NCI-H146 treated with DMSO at 0.1 percent for 48 hours (cell line): ENCODE measurements around the gene CSPG4.
A peak's percentile ranks its signal among the peaks of the same experiment; 100 is the strongest.
"Not testable (repeated sequence)": the region's sequence is repeated elsewhere in the genome, so short reads cannot be mapped to it uniquely, and the experiment has no call there.

ENCODE experiments used
- DNase-seq: peaks from one replicate; lab custom pipeline; 2025; ENCODE audit not compliant: unreplicated experiment; lab: John Stamatoyannopoulos, UW

The CSPG4 gene

DNA sequence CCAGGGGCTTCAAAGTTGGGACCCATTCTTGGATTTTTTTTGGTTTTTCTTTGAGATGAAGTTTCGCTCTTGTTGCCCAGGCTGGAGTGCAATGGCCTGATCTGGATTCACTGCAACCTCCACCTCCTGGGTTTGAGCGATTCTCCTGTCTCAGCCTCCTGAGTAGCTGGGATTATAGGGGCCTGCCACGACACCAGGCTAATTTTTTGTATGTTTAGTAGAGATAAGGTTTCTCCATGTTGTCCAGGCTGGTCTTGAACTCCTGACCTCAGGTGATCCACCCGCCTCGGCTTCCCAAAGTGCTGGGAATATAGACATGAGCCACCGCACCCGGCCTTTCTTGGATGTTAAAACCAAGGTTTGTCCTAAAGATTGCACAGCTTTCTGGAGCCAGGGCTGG lies 78.7 kb downstream of the CSPG4 start:
- DNase-seq = not testable (repeated sequence)

DNA sequence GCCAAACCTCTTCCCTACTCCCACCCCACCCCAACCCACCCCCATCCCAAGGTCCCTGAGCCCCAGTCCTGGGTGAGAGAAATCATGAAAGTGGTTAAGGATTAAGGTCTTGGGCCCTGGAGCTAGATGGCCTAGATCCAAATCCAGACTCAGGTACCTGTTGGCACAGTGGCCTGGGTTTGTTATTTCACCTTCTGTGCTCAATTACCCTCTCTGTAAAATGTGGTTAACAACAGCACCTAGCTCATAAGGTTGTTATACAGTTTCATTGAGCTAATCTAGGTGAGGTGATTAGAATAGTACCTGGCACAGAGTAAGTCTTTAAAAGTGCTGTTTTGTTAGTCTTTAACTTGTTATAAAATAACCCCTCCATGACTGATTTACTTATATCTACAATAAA lies 80.7 kb downstream of the CSPG4 start:
- no peak for DNase-seq

DNA sequence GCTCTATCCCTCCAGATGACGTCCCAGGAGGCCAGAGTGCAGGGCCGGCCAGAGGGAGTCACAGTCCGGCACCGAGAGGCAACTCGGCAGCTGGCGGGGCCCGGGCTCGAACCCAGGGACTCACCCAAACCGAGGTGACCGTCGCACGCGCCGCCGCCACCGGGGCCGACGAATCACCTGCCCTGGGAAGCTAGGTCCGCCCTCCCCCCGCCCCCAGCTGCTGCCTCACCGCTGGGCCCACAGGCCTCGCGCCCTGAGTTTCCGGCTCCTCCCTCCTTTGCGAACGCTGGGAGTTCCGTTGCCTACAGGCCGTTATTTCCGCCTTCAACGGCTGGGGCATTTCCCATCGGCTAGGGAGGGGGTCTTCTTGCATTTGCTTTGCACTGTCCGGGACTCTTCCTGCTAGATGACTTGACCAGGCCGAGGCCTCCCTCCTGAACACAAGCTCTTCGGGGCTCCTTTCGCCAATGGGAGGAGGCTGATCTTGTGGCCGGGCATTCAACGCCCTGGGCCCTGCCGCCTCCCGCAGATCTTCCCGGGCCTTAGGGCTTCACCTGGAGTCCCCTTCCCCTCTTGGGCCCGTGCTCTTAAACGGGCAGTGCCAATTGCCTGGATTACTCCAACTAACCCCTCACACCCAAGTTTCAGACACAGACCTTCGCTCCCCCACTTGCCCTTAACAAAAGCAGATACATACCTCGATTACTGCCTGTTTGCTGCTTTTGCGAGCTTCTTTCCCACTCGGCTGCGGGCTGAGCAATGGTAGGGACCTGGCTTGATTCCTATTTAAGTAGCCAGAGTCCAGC lies 86.9 kb downstream of the CSPG4 start, which contains the start of gene SNUPN:
TSS of gene SNUPN (minus strand) at position 184 of the 806 bp plus-strand sequence. CDS start 4,674 bp downstream, outside the sequence.
- peak; percentile 63 for DNase-seq
